Activated naive CD4-positive, alpha-beta T cell treated with anti-CD3 and anti-CD28 coated beads for 36 hours (primary cell): ENCODE measurements around the gene HEYL. TPM values are rescaled to one million over a fixed set of nuclear protein-coding genes. Genes with fewer than 3 reads are reported as not detected.
A peak's percentile ranks its signal among the peaks of the same experiment; 100 is the strongest.

Source experiments
- CTCF ChIA-PET: fragments of 350-600 bp; sonication (Branson Sonifier 250); formaldehyde crosslinking; loops from one replicate; lab custom pipeline; 2021; ENCODE audit warnings: antibody characterized with exemption; lab: Charles Lee
- DNase-seq: peaks from one replicate; pipeline ENCODE4 v3.0.0-alpha.2; 2020
- H3K27ac Mint-ChIP-seq: one replicate; pipeline ENCODE4 v1.8.0; 2021; ENCODE audit warnings: mild to moderate bottlenecking, mixed read lengths
- H3K27me3 Mint-ChIP-seq: one replicate; pipeline ENCODE4 v1.8.0; 2021; ENCODE audit warnings: low read depth, mixed read lengths
- H3K36me3 Mint-ChIP-seq: one replicate; pipeline ENCODE4 v1.8.0; 2021; ENCODE audit warnings: low read depth, mixed read lengths
- H3K4me1 Mint-ChIP-seq: one replicate; pipeline ENCODE4 v1.8.0; 2021; ENCODE audit warnings: low read depth, mixed read lengths
- H3K4me3 Mint-ChIP-seq: one replicate; pipeline ENCODE4 v1.8.0; 2021; ENCODE audit warnings: mild to moderate bottlenecking, moderate library complexity, mixed read lengths
- H3K9me3 Mint-ChIP-seq: one replicate; pipeline ENCODE4 v1.8.0; 2021; ENCODE audit warnings: mixed read lengths
- intact Hi-C: fragments of 100-400 bp; cut with micrococcal nuclease; formaldehyde crosslinking; loops from one replicate; pipeline ENCODE4 v1.15.1; 2023
- total RNA-seq, 2 experiments: library from RNA; stranded (reverse); gene quantifications; one replicate each; pipeline ENCODE4 v1.2.3, GENCODE V29; 2021

The HEYL gene
- total RNA-seq, result under 1 TPM; 0.15 to 0.17 TPM

DNA sequence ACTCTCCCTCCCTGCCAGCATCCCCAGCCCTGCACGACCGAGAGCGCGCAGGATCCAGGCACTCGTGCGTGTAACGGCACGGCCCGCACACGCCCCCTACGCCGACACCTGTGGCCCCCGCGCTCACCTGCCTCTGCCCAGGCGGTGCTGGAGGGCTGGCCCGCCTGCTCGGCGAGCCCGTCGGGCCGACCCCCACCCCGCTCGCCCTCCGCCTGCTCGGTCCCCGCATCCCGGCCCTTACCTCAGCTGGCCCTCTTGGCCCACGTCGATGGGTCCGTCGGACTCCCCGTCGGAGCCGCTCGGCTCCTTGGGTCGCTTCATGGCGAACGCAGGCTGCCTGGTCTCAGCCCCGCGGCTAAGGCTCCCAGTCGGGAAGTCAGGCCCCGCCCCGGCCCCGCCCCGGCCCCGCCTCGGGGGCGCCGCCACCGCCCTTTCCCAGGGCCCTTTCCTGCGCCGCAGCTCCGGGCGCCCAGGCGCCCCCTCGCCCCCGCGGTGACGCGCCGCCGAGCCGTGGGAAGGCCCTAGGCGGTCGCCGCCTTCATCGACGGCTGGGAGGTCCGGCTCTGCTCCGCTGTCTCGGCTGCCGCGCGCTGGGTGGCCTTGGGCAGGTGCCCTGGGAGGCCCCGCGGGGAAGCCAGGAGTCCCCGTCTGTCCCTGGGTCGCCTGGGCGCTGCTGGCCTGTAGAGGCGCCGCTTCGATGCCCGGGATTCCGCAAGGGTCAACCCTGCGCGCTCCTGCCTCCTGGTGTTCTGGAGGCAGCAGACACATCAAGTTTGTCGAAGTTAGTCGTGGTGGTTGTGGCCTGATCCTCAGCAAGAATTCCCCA is at the start of gene HEYL:
TSS of gene HEYL (minus strand) at position 339 of the 826 bp plus-strand sequence. CDS start at position 321, 18 bp downstream.
- Mint-ChIP-seq H3K4me1 (no peaks in the 10 kb centered on the region), H3K4me3 (peak within 1 kb of the TSS; percentile 52), H3K9me3 (no peaks in the 10 kb centered on the region), H3K36me3 (no peaks in the 10 kb centered on the region), H3K27ac (no peak within 1 kb of the TSS), H3K27me3 (peaks cover 14% of the 10 kb centered on the region)
- CTCF ChIA-PET, result interaction anchor here (0.6 to 2.7 kb wide), 3 partner anchors 14 to 384 kb away, joined by 3 to 10 read pairs (median 4); no protein-coding TSS in a partner anchor
- intact Hi-C loops, result no loop called here
- peak; percentile 76 for DNase-seq

DNA sequence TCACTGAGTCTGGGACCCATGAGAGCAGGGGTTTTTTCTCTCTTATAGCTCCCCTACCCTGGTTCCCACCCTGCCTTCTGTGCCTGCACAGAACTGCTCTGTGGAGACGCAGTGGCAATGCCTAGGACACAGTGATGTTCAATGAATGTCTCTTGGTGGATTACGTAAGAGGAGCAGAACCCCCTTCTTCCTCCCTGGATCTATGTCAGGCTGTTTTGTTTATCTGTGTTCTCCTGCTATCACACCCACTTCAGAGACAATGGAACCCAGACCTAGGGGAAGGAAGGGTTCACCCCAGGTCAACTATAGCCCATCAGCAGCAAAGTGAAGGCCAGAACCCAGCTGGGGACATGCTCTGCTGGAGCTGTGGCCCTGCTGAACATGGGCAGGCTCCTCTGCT is 49.8 kb upstream of the HEYL start:
- H3K9me3 Mint-ChIP-seq, result no peaks in the 10 kb centered on the region
- H3K27ac Mint-ChIP-seq, result no peak overlapping the region
- CTCF ChIA-PET, result interaction anchor here (2.5 kb wide), 1 partner anchor 18 kb away, joined by 12 read pairs; the partner anchor contains the start of gene NT5C1A
- H3K4me1 Mint-ChIP-seq, result peaks cover 43% of the 10 kb centered on the region
- H3K4me3 Mint-ChIP-seq, result no peak overlapping the region
- H3K27me3 Mint-ChIP-seq, result peaks cover 12% of the 10 kb centered on the region
- DNase-seq, result no peak
- no peaks in the 10 kb centered on the region for H3K36me3 Mint-ChIP-seq
- intact Hi-C loops, result no loop called here

DNA sequence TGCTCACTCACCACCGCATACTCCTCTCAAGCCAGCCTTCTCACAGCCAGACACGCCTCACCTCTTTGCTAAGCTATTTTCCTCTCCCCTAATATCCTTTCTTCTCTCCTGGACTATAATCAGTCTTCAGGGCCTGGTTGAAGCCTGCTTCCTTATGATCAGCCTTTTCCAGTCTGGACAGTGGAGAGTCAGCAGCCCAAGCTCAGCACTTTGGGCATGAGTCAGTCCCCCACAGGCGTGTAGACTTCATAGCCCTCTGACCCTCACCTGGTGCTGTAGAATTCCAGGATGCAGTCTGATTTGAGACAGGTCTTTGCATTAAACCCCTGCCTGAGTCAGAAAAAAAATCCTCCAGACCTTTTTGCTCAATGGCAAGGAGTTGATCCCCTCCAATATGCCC is 49.3 kb upstream of the HEYL start:
- DNase-seq, result no peak
- Mint-ChIP-seq H3K4me1 (peaks cover 41% of the 10 kb centered on the region), H3K9me3 (no peaks in the 10 kb centered on the region), H3K4me3 (no peak overlapping the region), H3K27me3 (peaks cover 12% of the 10 kb centered on the region), H3K27ac (no peak overlapping the region), H3K36me3 (no peaks in the 10 kb centered on the region)
- CTCF ChIA-PET, result interaction anchor here (1.5 to 2.5 kb wide), 2 partner anchors 17 to 31 kb away, joined by 7 to 12 read pairs; partner anchors contain the start of gene NT5C1A
- intact Hi-C loops, result no loop called here

GRCh38 chr1:39687243-39687642 is 47.8 kb upstream of the HEYL start:
- intact Hi-C loops, result no loop called here
- H3K4me3 Mint-ChIP-seq, result no peak overlapping the region
- H3K36me3 Mint-ChIP-seq, result peaks cover 5% of the 10 kb centered on the region
- H3K27me3 Mint-ChIP-seq, result peaks cover 5% of the 10 kb centered on the region
- peaks cover 41% of the 10 kb centered on the region for H3K4me1 Mint-ChIP-seq
- no peak overlapping the region for H3K27ac Mint-ChIP-seq
- CTCF ChIA-PET, result interaction anchor here (1.3 to 1.5 kb wide), 2 partner anchors 10 to 29 kb away, joined by 4 to 7 read pairs; no protein-coding TSS in a partner anchor
- H3K9me3 Mint-ChIP-seq, result no peaks in the 10 kb centered on the region
- no peak for DNase-seq

DNA sequence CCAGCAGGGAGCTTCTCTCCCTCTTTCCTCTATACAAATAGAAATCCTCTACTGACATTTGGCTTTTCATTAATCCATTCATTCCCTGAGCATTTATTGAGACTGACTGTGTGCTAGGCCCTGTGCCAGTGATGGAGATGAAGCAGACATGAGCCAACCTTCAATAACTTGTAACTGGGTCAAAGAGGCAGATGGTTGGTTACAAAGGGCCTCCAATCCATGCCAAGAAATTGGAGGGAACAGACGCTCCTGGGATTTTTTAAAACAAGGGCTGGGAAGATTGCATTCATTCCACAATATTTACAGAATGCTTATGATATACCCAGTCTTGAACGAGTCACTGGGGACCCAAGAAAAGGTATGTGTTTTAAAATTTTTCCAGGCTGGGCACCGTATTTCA is 45.6 kb upstream of the HEYL start:
- DNase-seq, result no peak
- Mint-ChIP-seq H3K36me3 (peaks cover 5% of the 10 kb centered on the region), H3K27me3 (peaks cover 5% of the 10 kb centered on the region), H3K9me3 (no peaks in the 10 kb centered on the region), H3K4me3 (no peak overlapping the region), H3K27ac (no peak overlapping the region), H3K4me1 (peaks cover 46% of the 10 kb centered on the region)
- intact Hi-C loops, result no loop called here
- CTCF ChIA-PET, result interaction anchor here (2.2 kb wide), 1 partner anchor 12 kb away, joined by 9 read pairs; no protein-coding TSS in a partner anchor

DNA sequence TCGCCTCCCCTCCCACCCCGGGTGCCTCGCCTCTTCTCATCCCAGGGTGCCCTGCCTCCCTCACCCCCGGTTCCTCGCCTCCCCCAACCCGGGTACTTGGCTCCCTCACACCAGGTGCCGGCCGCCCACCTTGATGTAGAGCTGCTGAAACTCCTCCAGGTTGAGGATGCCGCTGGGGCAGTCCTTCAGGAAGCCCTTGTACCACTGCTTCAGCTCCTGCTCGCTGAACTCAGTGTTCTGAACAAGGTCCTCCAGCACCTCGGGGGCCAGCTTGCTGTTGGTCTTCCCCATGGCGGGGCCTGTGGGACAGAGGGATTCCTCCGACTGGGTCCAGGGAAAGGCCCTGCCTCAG is 44.8 kb upstream of the HEYL start:
- DNase-seq, result no peak
- Mint-ChIP-seq H3K27ac (no peak overlapping the region), H3K27me3 (peaks cover 5% of the 10 kb centered on the region), H3K36me3 (peaks cover 5% of the 10 kb centered on the region), H3K9me3 (no peaks in the 10 kb centered on the region), H3K4me1 (peaks cover 38% of the 10 kb centered on the region), H3K4me3 (peak overlapping the region; percentile 2)
- CTCF ChIA-PET, result interaction anchor here (2.2 kb wide), 1 partner anchor 11 kb away, joined by 9 read pairs; no protein-coding TSS in a partner anchor
- intact Hi-C loops, result no loop called here

DNA sequence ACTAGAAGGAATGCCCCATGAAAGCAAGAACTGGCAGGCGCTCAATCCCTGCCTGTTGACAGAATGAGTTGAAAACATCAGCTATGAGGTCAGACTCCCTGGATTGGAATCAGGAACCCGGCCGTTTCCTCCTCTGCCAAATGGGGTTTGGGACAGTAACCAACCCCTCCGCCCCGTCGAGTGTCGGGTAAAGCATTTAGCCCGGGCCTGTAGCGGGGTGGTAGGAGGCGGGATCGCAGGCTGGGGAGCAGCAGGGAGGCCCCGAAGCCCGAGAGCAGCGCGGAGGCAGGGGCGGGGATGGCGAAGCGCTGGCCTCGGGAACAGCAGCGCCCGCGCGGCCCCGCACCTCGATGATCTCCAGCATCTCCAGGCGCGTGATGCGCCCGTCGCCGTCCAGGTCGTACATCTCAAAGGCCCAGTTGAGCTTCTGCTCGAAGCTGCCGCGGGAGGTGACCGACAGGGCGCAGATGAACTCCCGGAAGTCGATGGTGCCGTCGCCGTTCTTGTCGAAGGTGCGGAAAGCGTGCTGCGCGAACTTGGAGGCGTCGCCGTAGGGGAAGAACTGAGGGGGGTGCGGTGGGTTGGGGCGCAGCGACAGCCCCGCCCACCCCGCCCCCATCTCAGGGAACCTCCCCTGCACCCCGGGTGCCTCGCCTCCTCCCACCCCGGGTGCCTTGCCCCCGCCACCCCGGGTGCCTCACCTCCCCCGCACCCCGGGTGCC is 44.3 kb upstream of the HEYL start:
- intact Hi-C loops, result no loop called here
- DNase-seq, result peak; percentile 60
- peaks cover 37% of the 10 kb centered on the region for H3K4me1 Mint-ChIP-seq
- peaks cover 5% of the 10 kb centered on the region for H3K36me3 Mint-ChIP-seq
- H3K27ac Mint-ChIP-seq, result no peak overlapping the region
- H3K4me3 Mint-ChIP-seq, result peak overlapping the region; percentile 35
- H3K9me3 Mint-ChIP-seq, result no peaks in the 10 kb centered on the region
- CTCF ChIA-PET, result interaction anchor here (2.2 kb wide), 1 partner anchor 11 kb away, joined by 9 read pairs; no protein-coding TSS in a partner anchor
- peaks cover 5% of the 10 kb centered on the region for H3K27me3 Mint-ChIP-seq

- H3K9me3 Mint-ChIP-seq, result no peaks in the 10 kb centered on the region
- H3K4me1 Mint-ChIP-seq, result peaks cover 29% of the 10 kb centered on the region
- DNase-seq, result no peak
- H3K27me3 Mint-ChIP-seq, result peaks cover 5% of the 10 kb centered on the region
- intact Hi-C loops, result loop anchor here (1.0 kb wide), 1 partner anchor 9 kb away; the partner anchor contains the start of gene HPCAL4
- peaks cover 5% of the 10 kb centered on the region for H3K36me3 Mint-ChIP-seq
- H3K27ac Mint-ChIP-seq, result no peak overlapping the region
- CTCF ChIA-PET, result interaction anchor here (0.9 to 3.8 kb wide), 4 partner anchors 9 to 24 kb away, joined by 5 to 22 read pairs (median 10); partner anchors contain the start of gene NT5C1A
- H3K4me3 Mint-ChIP-seq, result no peak overlapping the region
These were observed 42.6 kb upstream of the HEYL start for GRCh38 chr1:39681999-39682398.

- intact Hi-C loops, result loop anchor here (1.0 kb wide), 1 partner anchor 10 kb away; the partner anchor contains the start of gene HPCAL4
- no peaks in the 10 kb centered on the region for H3K9me3 Mint-ChIP-seq
- no peak for DNase-seq
- no peak overlapping the region for H3K27ac Mint-ChIP-seq
- H3K4me1 Mint-ChIP-seq, result peaks cover 29% of the 10 kb centered on the region
- H3K27me3 Mint-ChIP-seq, result peaks cover 5% of the 10 kb centered on the region
- CTCF ChIA-PET, result interaction anchor here (0.6 to 3.8 kb wide), 7 partner anchors 8 to 39 kb away, joined by 3 to 22 read pairs (median 5); partner anchors contain the start of gene NT5C1A
- peaks cover 5% of the 10 kb centered on the region for H3K36me3 Mint-ChIP-seq
- H3K4me3 Mint-ChIP-seq, result no peak overlapping the region
These were observed 41.9 kb upstream of the HEYL start for GRCh38 chr1:39681294-39681693.

GRCh38 chr1:39680751-39681150 is 41.3 kb upstream of the HEYL start:
- intact Hi-C loops, result loop anchor here (1.0 kb wide), 1 partner anchor 11 kb away; the partner anchor contains the start of gene HPCAL4
- Mint-ChIP-seq H3K4me1 (peaks cover 29% of the 10 kb centered on the region), H3K36me3 (peaks cover 5% of the 10 kb centered on the region), H3K27me3 (peaks cover 5% of the 10 kb centered on the region), H3K4me3 (no peak overlapping the region), H3K9me3 (no peaks in the 10 kb centered on the region), H3K27ac (no peak overlapping the region)
- DNase-seq, result no peak
- CTCF ChIA-PET, result interaction anchor here (0.6 to 3.8 kb wide), 6 partner anchors 8 to 39 kb away, joined by 3 to 22 read pairs (median 5); partner anchors contain the start of gene NT5C1A

- intact Hi-C loops, result no loop called here
- no peak for DNase-seq
- CTCF ChIA-PET, result interaction anchor here (0.8 to 3.8 kb wide), 2 partner anchors 21 to 73 kb away, joined by 4 to 22 read pairs; no protein-coding TSS in a partner anchor
- Mint-ChIP-seq H3K36me3 (peaks cover 5% of the 10 kb centered on the region), H3K4me3 (no peak overlapping the region), H3K27ac (no peak overlapping the region), H3K27me3 (peaks cover 5% of the 10 kb centered on the region), H3K9me3 (no peaks in the 10 kb centered on the region), H3K4me1 (peaks cover 27% of the 10 kb centered on the region)
These were observed 40.4 kb upstream of the HEYL start for GRCh38 chr1:39679821-39680220.

GRCh38 chr1:39678889-39679288 is 39.4 kb upstream of the HEYL start:
- CTCF ChIA-PET, result interaction anchor here (3.8 kb wide), 1 partner anchor 20 kb away, joined by 22 read pairs; no protein-coding TSS in a partner anchor
- peaks cover 2% of the 10 kb centered on the region for H3K27me3 Mint-ChIP-seq
- peaks cover 5% of the 10 kb centered on the region for H3K36me3 Mint-ChIP-seq
- intact Hi-C loops, result no loop called here
- H3K4me1 Mint-ChIP-seq, result peaks cover 23% of the 10 kb centered on the region
- no peak overlapping the region for H3K27ac Mint-ChIP-seq
- DNase-seq, result no peak
- no peaks in the 10 kb centered on the region for H3K9me3 Mint-ChIP-seq
- no peak overlapping the region for H3K4me3 Mint-ChIP-seq
